ENCODE results near the gene SLC25A42. TPM values are rescaled to one million over a fixed set of nuclear protein-coding genes. Genes with fewer than 3 reads are reported as not detected.

Gene SLC25A42
- total and polyA plus RNA-seq, 2 of the 13 experiments (the other 11 are each of a cell fraction or from before 2014, with no cell fraction given), result 12.8 to 18.3 TPM

DNA sequence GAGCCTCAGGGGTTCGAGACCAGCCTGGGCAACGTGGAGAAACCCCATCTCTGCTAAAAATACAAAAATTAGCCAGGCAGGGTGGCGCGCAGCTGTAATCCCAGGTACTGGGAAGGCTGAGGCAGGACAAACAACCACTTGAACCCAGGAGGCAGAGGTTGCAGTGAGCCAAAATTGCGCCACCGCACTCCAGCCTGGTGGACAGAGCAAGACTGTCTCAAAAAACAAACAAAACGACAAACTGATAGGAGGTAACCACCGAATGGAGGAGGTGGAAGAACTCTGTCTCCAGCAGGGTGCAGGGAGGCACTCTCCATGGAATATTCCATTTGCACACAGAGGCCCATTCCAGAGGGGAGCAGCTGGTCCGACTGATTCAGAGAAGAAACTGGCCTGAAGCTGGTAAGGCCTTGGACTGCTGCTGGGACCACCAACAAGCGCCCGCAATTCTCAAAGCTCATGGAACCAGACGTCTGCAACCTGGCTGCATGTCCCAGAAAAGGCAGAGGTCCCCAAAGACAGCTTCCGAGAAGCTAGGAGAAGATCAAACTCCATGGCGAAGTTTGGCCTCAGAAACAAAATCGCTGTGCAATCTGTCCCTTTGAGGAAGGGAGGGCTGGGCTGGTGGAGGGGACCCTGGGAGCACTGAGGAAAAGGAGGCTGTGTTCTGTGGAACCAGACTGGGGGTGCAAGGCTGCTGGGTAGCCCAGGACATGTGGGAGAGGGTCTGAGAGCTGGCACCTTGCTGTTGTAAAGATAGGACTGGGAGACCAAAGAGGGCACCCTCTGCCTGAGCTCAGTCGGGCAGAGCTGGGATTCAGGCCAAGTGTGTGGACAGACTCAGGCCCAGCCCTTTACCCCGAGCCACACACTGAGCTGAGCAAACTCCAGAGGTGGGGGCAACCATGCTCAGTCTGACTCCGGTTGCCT, 35.2 kb downstream of the SLC25A42 start (continued):
- TF ChIP-seq MAZ (IDR thresholded peaks at IDR 0.05; ENCODE audit: borderline replicate concordance, low read depth, low read length), result 0 out of 2 replicates have a peak, but pooled peaks have one; percentile 36
- no peak; the same call in 1 of the 2 replicates for TF ChIP-seq MAZ (CRISPR knock-in tag; IDR thresholded peaks at IDR 0.05; ENCODE audit: low read depth)
- TF ChIP-seq ZNF788 (CRISPR knock-in tag; IDR thresholded peaks at IDR 0.05; ENCODE audit: borderline replicate concordance), result peak; percentile 60; the same call in 1 of the 2 replicates
- TF ChIP-seq MXI1 (IDR thresholded peaks at IDR 0.05; ENCODE audit: borderline replicate concordance, low read depth, low read length), result peak; percentile 7; the same call in 1 of the 3 replicates
- TF ChIP-seq, protein P1, sequence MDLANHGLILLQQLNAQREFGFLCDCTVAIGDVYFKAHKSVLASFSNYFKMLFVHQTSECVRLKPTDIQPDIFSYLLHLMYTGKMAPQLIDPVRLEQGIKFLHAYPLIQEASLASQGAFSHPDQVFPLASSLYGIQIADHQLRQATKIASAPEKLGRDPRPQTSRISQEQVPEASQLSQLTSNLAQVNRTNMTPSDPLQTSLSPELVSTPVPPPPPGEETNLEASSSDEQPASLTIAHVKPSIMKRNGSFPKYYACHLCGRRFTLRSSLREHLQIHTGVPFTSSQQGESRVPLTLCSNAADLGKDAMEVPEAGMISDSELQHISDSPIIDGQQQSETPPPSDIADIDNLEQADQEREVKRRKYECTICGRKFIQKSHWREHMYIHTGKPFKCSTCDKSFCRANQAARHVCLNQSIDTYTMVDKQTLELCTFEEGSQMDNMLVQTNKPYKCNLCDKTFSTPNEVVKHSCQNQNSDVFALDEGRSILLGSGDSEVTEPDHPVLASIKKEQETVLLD (CRISPR knock-in tag; IDR thresholded peaks at IDR 0.05; ENCODE audit: low read depth), result no peak
- no peak for TF ChIP-seq ZNF7 (CRISPR knock-in tag; IDR thresholded peaks at IDR 0.05)
- peak; percentile 72; the same call in 1 of the 2 replicates for TF ChIP-seq ERF (CRISPR knock-in tag; IDR thresholded peaks at IDR 0.05)
- TF ChIP-seq REPIN1 (CRISPR knock-in tag; IDR thresholded peaks at IDR 0.05; ENCODE audit: borderline replicate concordance, low read depth), result peak; percentile 78
- TF ChIP-seq, protein P2, sequence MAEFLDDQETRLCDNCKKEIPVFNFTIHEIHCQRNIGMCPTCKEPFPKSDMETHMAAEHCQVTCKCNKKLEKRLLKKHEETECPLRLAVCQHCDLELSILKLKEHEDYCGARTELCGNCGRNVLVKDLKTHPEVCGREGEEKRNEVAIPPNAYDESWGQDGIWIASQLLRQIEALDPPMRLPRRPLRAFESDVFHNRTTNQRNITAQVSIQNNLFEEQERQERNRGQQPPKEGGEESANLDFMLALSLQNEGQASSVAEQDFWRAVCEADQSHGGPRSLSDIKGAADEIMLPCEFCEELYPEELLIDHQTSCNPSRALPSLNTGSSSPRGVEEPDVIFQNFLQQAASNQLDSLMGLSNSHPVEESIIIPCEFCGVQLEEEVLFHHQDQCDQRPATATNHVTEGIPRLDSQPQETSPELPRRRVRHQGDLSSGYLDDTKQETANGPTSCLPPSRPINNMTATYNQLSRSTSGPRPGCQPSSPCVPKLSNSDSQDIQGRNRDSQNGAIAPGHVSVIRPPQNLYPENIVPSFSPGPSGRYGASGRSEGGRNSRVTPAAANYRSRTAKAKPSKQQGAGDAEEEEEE (CRISPR knock-in tag; IDR thresholded peaks at IDR 0.05; ENCODE audit: borderline replicate concordance), result 0 out of 2 replicates have a peak, but pooled peaks have one; percentile 54
- TF ChIP-seq, protein P3, sequence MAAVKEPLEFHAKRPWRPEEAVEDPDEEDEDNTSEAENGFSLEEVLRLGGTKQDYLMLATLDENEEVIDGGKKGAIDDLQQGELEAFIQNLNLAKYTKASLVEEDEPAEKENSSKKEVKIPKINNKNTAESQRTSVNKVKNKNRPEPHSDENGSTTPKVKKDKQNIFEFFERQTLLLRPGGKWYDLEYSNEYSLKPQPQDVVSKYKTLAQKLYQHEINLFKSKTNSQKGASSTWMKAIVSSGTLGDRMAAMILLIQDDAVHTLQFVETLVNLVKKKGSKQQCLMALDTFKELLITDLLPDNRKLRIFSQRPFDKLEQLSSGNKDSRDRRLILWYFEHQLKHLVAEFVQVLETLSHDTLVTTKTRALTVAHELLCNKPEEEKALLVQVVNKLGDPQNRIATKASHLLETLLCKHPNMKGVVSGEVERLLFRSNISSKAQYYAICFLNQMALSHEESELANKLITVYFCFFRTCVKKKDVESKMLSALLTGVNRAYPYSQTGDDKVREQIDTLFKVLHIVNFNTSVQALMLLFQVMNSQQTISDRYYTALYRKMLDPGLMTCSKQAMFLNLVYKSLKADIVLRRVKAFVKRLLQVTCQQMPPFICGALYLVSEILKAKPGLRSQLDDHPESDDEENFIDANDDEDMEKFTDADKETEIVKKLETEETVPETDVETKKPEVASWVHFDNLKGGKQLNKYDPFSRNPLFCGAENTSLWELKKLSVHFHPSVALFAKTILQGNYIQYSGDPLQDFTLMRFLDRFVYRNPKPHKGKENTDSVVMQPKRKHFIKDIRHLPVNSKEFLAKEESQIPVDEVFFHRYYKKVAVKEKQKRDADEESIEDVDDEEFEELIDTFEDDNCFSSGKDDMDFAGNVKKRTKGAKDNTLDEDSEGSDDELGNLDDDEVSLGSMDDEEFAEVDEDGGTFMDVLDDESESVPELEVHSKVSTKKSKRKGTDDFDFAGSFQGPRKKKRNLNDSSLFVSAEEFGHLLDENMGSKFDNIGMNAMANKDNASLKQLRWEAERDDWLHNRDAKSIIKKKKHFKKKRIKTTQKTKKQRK (IDR thresholded peaks at IDR 0.05; ENCODE audit: low read length), result no peak
- TF ChIP-seq, protein P4, sequence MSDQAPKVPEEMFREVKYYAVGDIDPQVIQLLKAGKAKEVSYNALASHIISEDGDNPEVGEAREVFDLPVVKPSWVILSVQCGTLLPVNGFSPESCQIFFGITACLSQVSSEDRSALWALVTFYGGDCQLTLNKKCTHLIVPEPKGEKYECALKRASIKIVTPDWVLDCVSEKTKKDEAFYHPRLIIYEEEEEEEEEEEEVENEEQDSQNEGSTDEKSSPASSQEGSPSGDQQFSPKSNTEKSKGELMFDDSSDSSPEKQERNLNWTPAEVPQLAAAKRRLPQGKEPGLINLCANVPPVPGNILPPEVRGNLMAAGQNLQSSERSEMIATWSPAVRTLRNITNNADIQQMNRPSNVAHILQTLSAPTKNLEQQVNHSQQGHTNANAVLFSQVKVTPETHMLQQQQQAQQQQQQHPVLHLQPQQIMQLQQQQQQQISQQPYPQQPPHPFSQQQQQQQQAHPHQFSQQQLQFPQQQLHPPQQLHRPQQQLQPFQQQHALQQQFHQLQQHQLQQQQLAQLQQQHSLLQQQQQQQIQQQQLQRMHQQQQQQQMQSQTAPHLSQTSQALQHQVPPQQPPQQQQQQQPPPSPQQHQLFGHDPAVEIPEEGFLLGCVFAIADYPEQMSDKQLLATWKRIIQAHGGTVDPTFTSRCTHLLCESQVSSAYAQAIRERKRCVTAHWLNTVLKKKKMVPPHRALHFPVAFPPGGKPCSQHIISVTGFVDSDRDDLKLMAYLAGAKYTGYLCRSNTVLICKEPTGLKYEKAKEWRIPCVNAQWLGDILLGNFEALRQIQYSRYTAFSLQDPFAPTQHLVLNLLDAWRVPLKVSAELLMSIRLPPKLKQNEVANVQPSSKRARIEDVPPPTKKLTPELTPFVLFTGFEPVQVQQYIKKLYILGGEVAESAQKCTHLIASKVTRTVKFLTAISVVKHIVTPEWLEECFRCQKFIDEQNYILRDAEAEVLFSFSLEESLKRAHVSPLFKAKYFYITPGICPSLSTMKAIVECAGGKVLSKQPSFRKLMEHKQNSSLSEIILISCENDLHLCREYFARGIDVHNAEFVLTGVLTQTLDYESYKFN (CRISPR knock-in tag; conservative IDR thresholded peaks at IDR 0.05), result peak; percentile 92
- TF ChIP-seq NCOA5 (CRISPR knock-in tag; IDR thresholded peaks at IDR 0.05), result no peak
- TF ChIP-seq, protein P5, sequence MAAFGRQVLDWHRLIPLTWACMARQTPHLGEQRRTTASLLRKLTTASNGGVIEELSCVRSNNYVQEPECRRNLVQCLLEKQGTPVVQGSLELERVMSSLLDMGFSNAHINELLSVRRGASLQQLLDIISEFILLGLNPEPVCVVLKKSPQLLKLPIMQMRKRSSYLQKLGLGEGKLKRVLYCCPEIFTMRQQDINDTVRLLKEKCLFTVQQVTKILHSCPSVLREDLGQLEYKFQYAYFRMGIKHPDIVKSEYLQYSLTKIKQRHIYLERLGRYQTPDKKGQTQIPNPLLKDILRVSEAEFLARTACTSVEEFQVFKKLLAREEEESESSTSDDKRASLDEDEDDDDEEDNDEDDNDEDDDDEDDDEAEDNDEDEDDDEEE (CRISPR knock-in tag; IDR thresholded peaks at IDR 0.05), result peak; percentile 63; the same call in 1 of the 2 replicates
- TF ChIP-seq XRCC5 (optimal IDR thresholded peaks at IDR 0.05; ENCODE audit: low read length), result no peak
- TF ChIP-seq PAX8 (CRISPR knock-in tag; IDR thresholded peaks at IDR 0.05; ENCODE audit: borderline replicate concordance), result no peak
- no peak for TF ChIP-seq ARNT (IDR thresholded peaks at IDR 0.05)
- TF ChIP-seq SMAD9 (CRISPR knock-in tag; IDR thresholded peaks at IDR 0.05), result no peak

Data from HepG2 (cell line).